ENCODE results near the gene TUBA4B.

DNA sequence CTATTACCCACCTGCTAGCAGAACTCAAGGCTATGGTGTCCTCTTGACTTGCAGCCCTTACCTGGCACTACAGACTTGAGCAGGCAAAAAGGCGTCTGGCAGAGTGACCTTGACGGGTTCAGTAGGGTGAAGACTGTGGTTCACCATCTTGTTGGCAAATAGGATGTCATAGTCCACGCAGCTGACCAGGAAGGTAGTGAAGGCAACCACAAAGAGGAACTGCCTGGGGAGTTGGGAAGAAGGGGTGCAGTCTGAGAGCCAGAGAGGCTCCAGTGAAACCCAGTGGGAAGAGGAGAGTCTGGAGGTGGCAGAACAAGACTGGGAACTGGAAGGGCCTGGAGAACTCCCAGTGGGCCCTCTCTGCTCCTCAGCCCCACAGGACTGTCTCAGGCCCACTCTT, 27.7 kb upstream of the TUBA4B start:
- TF ChIP-seq CTCF (IDR thresholded peaks at IDR 0.05) (no peak), POLR2A (IDR thresholded peaks at IDR 0.05) (no peak)
